Lung (tissue), 12 donors: ENCODE data around the gene CSNK1A1. TPM values are rescaled to one million over a fixed set of nuclear protein-coding genes. Genes with fewer than 3 reads are reported as not detected.

Source experiments
- ATAC-seq: fragments of 200-7000 bp; cut with Tn5 transposase; one replicate; pipeline ENCODE4 v1.9.1; 2020; ENCODE audit warnings: moderate number of reproducible peaks; ENCODE audit not compliant: insufficient read depth, low FRiP score
- DNase-seq, 3 donors: peaks; one replicate each; pipeline ENCODE4 v3.0.0-alpha.2; 2013 to 2017
- H3K27ac ChIP-seq, 2 donors: one replicate each; pipeline ENCODE4 v1.5.1; 2013; ENCODE audit warnings: mild to moderate bottlenecking in 2 of 2, moderate library complexity in 2 of 2, control low read depth in 1 of 2, inconsistent platforms in 1 of 2, low read depth in 1 of 2, low read length in 1 of 2
- H3K27me3 ChIP-seq, 3 donors: one replicate each; pipeline ENCODE4 v1.5.1; 2013; ENCODE audit warnings: low read length in 2 of 3; ENCODE audit not compliant: control insufficient read depth in 3 of 3, insufficient read depth in 3 of 3
- H3K36me3 ChIP-seq, 4 donors: one replicate each; pipeline ENCODE4 v1.5.1; 2013; ENCODE audit warnings: low read length in 4 of 4, mild to moderate bottlenecking in 1 of 4, moderate library complexity in 1 of 4; ENCODE audit not compliant: control insufficient read depth in 4 of 4, insufficient read depth in 4 of 4
- H3K4me1 ChIP-seq, 5 donors: one replicate each; pipeline ENCODE4 v1.5.1; 2013; ENCODE audit warnings: low read length in 5 of 5, mild to moderate bottlenecking in 2 of 5, moderate library complexity in 1 of 5; ENCODE audit not compliant: control insufficient read depth in 5 of 5, insufficient read depth in 5 of 5
- H3K4me3 ChIP-seq: one replicate; pipeline ENCODE4 v1.5.1; 2013; ENCODE audit warnings: mild to moderate bottlenecking, control low read depth, moderate library complexity
- H3K9ac ChIP-seq, 2 donors: one replicate each; pipeline ENCODE4 v1.5.1; 2013; ENCODE audit warnings: low read length in 2 of 2, control low read depth in 1 of 2; ENCODE audit not compliant: insufficient read depth in 1 of 2
- H3K9me3 ChIP-seq, 4 donors: one replicate each; pipeline ENCODE4 v1.5.1; 2013; ENCODE audit warnings: low read length in 3 of 4, mild to moderate bottlenecking in 1 of 4, moderate library complexity in 1 of 4; ENCODE audit not compliant: control insufficient read depth in 4 of 4, insufficient read depth in 3 of 4
- WGBS, 2 donors: extraction: QIAGEN DNeasy Blood & Tissue Kit; methylation state at CpG; one replicate each; pipeline ENCODE4 v1.1.7; 2013; 5-methylcytosine and 5-hydroxymethylcytosine counted together
- polyA plus RNA-seq, 2 donors: library from polyadenylated mRNA; stranded (reverse); fragments of 200-250 nt; gene quantifications; one replicate each; pipeline ENCODE4 v1.2.1, GENCODE V29; 2013
- total RNA-seq, 2 donors: library from RNA; depleted of rRNA in 1 of 2; stranded (reverse); fragments of >200 nt in 1 of 2; gene quantifications; one replicate each; pipeline ENCODE4 v1.2.1, GENCODE V29; 2014 to 2021
- TF ChIP-seq, protein P1 (sequence below): IDR thresholded peaks from 2 replicates; pipeline ENCODE4 v1.5.1; 2012; ENCODE audit warnings: mild to moderate bottlenecking; ENCODE audit errors: control extremely low read depth, extremely low read depth
- donor health status: control.
- donor health status: control.
- donor health status: Bipolar disorder and iron deficiency.
- donor health status: healthy.
- donor health status: DM: yes; HTN: yes; CAD: no.

CSNK1A1 gene
- total and polyA plus RNA-seq, 4 donors = 48.6 to 299 (median 193) TPM

GRCh38 chr5:149546974-149547373 is 4.3 kb downstream of the CSNK1A1 start:
- Histone ChIP-seq H3K9ac (no peak overlapping the region), H3K4me1 (peaks cover 14 to 30% (median 21%) of the 10 kb centered on the region in 5 donors), H3K27ac (peak overlapping the region in 1 of 2 donors; percentile 41), H3K9me3 (no peaks in the 10 kb centered on the region), H3K36me3 (peaks cover 6 to 27% (median 16%) of the 10 kb centered on the region in 4 donors), H3K4me3 (no peak overlapping the region), H3K27me3 (no peaks in the 10 kb centered on the region)
- DNase-seq = peak in 2 of 3 donors; percentile 52 to 73
- no peak for ATAC-seq
- TF ChIP-seq, protein P1, sequence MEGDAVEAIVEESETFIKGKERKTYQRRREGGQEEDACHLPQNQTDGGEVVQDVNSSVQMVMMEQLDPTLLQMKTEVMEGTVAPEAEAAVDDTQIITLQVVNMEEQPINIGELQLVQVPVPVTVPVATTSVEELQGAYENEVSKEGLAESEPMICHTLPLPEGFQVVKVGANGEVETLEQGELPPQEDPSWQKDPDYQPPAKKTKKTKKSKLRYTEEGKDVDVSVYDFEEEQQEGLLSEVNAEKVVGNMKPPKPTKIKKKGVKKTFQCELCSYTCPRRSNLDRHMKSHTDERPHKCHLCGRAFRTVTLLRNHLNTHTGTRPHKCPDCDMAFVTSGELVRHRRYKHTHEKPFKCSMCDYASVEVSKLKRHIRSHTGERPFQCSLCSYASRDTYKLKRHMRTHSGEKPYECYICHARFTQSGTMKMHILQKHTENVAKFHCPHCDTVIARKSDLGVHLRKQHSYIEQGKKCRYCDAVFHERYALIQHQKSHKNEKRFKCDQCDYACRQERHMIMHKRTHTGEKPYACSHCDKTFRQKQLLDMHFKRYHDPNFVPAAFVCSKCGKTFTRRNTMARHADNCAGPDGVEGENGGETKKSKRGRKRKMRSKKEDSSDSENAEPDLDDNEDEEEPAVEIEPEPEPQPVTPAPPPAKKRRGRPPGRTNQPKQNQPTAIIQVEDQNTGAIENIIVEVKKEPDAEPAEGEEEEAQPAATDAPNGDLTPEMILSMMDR = no peak

DNA sequence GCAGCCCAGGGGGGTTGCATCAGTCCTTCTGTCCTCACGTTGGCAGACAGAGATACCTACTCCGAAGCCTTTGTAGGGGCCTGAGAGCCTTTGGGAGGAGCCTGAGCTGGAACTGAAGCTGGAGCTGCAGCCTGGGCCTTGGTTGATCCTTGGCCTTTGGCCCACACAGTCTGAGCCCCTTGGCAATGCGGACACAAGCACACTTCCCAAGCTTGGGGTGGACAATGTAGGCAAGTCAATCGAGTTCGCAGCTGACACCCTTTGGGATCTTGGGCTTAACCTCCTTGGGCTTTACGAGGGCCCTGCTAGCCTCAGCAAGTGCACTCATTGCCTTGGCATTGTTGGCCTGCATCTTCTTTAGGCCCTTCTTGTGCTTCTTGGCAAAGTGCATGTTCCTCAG is 5.9 kb downstream of the CSNK1A1 start:
- 86 to 93% methylated on average over 6 of the region's 6 CpGs for WGBS, 2 donors
- no peak overlapping the region for H3K9ac ChIP-seq
- no peak overlapping the region for H3K4me3 ChIP-seq
- peaks cover 6 to 19% (median 16%) of the 10 kb centered on the region in 4 donors for H3K36me3 ChIP-seq
- no peaks in the 10 kb centered on the region for H3K9me3 ChIP-seq
- H3K27ac ChIP-seq = no peak overlapping the region
- TF ChIP-seq, protein P1 = no peak
- peaks cover 14 to 27% (median 25%) of the 10 kb centered on the region in 5 donors for H3K4me1 ChIP-seq
- DNase-seq (no peak), ATAC-seq (no peak)
- H3K27me3 ChIP-seq = no peaks in the 10 kb centered on the region

GRCh38 chr5:149544028-149544420 is 7.2 kb downstream of the CSNK1A1 start:
- DNase-seq = no peak
- Histone ChIP-seq H3K4me1 (peaks cover 14 to 33% (median 22%) of the 10 kb centered on the region in 5 donors), H3K27ac (peak overlapping the region in 1 of 2 donors; percentile 40), H3K36me3 (peaks cover 6 to 14% (median 10%) of the 10 kb centered on the region in 4 donors), H3K9me3 (no peaks in the 10 kb centered on the region), H3K27me3 (no peaks in the 10 kb centered on the region), H3K4me3 (no peak overlapping the region), H3K9ac (no peak overlapping the region)
- TF ChIP-seq, protein P1 = no peak
- WGBS, 2 donors = 42 to 54% methylated on average over 3 of the region's 3 CpGs
- ATAC-seq = no peak
